Neutrophil (primary cell): Measurements from ENCODE around the gene EYS.

ENCODE experiments used
- H3K27ac ChIP-seq: fragments of 200-600 bp; sonication (generic); 2 replicates; pipeline ENCODE4 v1.5.1; 2016; ENCODE audit warnings: mild to moderate bottlenecking, moderate library complexity
- H3K27me3 ChIP-seq: fragments of 200-600 bp; sonication (generic); 2 replicates; pipeline ENCODE4 v1.6.0; 2016; ENCODE audit warnings: mild to moderate bottlenecking
- H3K36me3 ChIP-seq: fragments of 200-600 bp; sonication (generic); 2 replicates; pipeline ENCODE4 v1.5.1; 2017
- H3K4me1 ChIP-seq, 2 experiments: fragments of 200-600 bp in 1 of 2; sonication (generic) in 1 of 2; 1 replicate in 1 of 2; 2 replicates in 1 of 2; pipeline versions ENCODE4 v1.5.1 to v1.6.1; 2013 to 2016; ENCODE audit warnings: low read depth in 1 of 2, low read length in 1 of 2, mild to moderate bottlenecking in 1 of 2, moderate library complexity in 1 of 2; ENCODE audit not compliant: control insufficient read depth in 1 of 2, insufficient read depth in 1 of 2
- H3K4me3 ChIP-seq, 2 experiments: fragments of 200-600 bp in 1 of 2; sonication (generic) in 1 of 2; 1 replicate in 1 of 2; 2 replicates in 1 of 2; pipeline ENCODE4 v1.5.1; 2013 to 2016; ENCODE audit warnings: low read depth in 1 of 2, low read length in 1 of 2, mild to moderate bottlenecking in 1 of 2, moderate library complexity in 1 of 2
- H3K9me3 ChIP-seq: fragments of 200-600 bp; sonication (generic); 2 replicates; pipeline ENCODE4 v1.5.1; 2016
- TF ChIP-seq, protein P1 (sequence below): fragments of 200-600 bp; sonication (generic); IDR thresholded peaks from 2 replicates; pipeline ENCODE4 v1.5.1; 2016; ENCODE audit warnings: antibody characterized with exemption

Gene EYS

DNA sequence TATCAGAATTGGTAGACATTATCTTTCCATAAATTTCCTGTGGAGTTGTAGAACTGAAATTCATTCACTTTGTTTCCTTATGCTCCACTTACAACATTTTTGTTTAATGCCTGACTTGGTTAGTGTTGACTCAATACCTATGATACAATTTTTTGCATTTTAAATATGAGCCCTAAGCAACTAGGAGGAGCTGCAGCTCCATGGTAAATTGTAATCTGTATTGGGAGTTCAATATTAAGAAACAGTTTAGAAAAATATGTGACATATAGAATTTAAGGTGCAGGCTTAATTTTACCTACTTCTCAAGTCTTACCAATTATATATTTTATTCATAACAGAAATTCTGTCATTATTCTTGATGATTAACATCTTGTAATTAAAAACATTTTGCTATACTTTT is 868.3 kb downstream of the EYS start:
- Histone ChIP-seq H3K9me3 (no peaks in the 10 kb centered on the region), H3K27ac (no peak overlapping the region), H3K4me3 (no peak overlapping the region), H3K4me1 (no peaks in the 10 kb centered on the region), H3K27me3 (no peaks in the 10 kb centered on the region), H3K36me3 (no peaks in the 10 kb centered on the region)
- TF ChIP-seq, protein P1, sequence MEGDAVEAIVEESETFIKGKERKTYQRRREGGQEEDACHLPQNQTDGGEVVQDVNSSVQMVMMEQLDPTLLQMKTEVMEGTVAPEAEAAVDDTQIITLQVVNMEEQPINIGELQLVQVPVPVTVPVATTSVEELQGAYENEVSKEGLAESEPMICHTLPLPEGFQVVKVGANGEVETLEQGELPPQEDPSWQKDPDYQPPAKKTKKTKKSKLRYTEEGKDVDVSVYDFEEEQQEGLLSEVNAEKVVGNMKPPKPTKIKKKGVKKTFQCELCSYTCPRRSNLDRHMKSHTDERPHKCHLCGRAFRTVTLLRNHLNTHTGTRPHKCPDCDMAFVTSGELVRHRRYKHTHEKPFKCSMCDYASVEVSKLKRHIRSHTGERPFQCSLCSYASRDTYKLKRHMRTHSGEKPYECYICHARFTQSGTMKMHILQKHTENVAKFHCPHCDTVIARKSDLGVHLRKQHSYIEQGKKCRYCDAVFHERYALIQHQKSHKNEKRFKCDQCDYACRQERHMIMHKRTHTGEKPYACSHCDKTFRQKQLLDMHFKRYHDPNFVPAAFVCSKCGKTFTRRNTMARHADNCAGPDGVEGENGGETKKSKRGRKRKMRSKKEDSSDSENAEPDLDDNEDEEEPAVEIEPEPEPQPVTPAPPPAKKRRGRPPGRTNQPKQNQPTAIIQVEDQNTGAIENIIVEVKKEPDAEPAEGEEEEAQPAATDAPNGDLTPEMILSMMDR: no peak

DNA sequence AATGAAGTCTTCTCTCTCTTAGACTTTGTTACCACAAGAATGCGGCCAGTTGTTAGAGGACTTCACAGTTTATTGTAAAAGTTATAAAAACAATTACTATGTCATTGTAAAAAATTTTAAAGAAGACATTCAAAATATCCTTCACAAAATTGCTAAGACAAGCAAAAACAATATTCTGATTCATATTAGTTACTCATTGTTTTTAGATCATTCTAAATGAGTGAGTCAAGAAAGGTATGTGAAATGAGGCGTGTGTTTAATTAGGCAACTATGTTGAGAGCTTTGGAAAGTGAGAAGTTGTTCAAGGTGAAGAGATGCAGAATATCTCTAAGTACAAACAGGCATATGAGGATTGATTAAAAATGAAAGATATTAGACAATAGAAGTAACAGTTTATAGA is 875.3 kb downstream of the EYS start:
- Histone ChIP-seq H3K27me3 (no peaks in the 10 kb centered on the region), H3K27ac (no peak overlapping the region)
- TF ChIP-seq, protein P1: no peak

DNA sequence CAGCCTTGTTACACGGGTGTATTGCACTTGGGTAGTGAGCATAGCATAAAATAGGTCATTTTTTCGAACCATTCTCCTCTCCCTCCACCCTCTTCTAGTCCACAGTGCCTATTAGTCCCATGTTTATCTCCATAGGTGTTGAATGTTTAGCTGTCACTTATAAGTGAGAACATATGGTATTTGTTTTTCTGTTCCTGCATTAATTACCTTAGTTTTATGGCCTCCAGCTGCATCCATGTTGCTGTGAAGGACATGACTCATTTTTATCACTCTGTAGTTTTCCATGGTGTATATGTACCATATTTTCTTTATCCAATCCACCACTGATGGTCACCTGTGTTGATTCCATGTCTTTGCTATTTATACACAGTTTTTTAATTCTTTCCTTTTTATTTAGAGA is 889.5 kb downstream of the EYS start:
- Histone ChIP-seq H3K27me3 (no peaks in the 10 kb centered on the region), H3K36me3 (no peaks in the 10 kb centered on the region), H3K27ac (no peak overlapping the region), H3K4me1 (no peaks in the 10 kb centered on the region), H3K9me3 (no peaks in the 10 kb centered on the region), H3K4me3 (no peak overlapping the region)
- TF ChIP-seq, protein P1: no peak

More for the DNA sequence above, 875.3 kb downstream of the EYS start:
- no peaks in the 10 kb centered on the region for H3K9me3 ChIP-seq
- H3K4me3 ChIP-seq: no peak overlapping the region
- H3K4me1 ChIP-seq: no peaks in the 10 kb centered on the region
- no peaks in the 10 kb centered on the region for H3K36me3 ChIP-seq

DNA sequence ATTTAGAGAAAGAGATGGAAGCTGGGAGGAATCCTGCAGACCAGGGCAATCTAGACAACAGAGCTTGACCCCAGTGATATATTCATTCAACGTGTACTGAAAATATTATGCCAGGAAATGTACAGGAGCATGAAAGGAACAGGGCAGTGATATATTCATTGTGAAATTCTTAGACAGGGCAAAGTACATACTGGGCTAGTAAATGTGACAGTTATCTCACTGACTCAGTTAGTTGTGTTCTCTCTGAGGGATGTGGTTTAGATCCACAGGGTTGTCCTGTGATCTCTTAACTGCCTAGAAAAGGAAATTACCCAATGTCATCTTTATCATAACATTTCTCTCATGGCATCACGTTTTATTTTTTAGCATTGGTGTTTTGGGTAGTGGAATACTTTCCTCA is 891.3 kb downstream of the EYS start:
- Histone ChIP-seq H3K36me3 (no peaks in the 10 kb centered on the region), H3K27ac (no peak overlapping the region), H3K9me3 (no peaks in the 10 kb centered on the region), H3K4me3 (no peak overlapping the region), H3K27me3 (no peaks in the 10 kb centered on the region), H3K4me1 (no peaks in the 10 kb centered on the region)
- TF ChIP-seq, protein P1: no peak

DNA sequence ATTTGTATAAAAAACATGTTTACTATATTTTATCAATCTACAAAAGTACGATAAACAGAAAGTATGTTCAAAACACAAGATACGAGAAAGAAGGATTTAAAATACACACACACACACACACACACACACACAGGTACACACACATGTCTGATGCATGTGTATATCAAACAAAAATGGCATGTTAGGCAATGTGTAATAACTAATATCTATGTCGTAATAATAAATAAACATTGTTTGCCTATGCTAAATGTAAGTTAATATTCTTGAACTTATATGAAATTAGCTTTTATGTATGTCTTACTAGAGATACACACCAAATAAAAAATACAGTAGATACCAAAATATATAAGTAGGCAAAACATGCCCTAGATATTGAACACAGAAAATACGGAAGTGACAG is 894.9 kb downstream of the EYS start:
- no peaks in the 10 kb centered on the region for H3K36me3 ChIP-seq
- TF ChIP-seq, protein P1: no peak
- no peaks in the 10 kb centered on the region for H3K4me1 ChIP-seq
- H3K27ac ChIP-seq: no peak overlapping the region
- no peak overlapping the region for H3K4me3 ChIP-seq
- no peaks in the 10 kb centered on the region for H3K27me3 ChIP-seq
- no peaks in the 10 kb centered on the region for H3K9me3 ChIP-seq

DNA sequence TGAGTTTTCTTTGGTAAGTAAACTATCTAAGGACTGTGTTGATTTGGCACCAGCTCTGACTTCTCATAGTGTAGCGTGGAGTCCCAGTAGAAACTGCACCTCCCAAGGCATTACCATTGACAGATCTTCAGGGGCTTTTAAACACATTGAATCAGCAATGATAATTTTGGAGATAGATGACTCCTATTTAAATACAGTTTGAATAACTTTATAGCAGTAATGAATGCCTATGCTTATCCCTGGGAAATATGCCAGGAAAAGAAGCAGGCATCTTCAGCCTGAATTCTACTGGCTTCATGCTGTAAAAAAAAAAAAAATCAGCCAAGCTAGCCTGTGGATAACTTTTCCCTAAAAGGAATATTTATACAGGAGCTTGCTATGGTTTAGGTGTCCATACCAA is 895.9 kb downstream of the EYS start:
- TF ChIP-seq, protein P1: no peak
- Histone ChIP-seq H3K36me3 (no peaks in the 10 kb centered on the region), H3K27me3 (no peaks in the 10 kb centered on the region), H3K9me3 (no peaks in the 10 kb centered on the region), H3K4me1 (no peaks in the 10 kb centered on the region), H3K27ac (no peak overlapping the region), H3K4me3 (no peak overlapping the region)
